CD8-positive, alpha-beta memory T cell (primary cell): ENCODE results near the gene MICB. TPM values are rescaled to one million over a fixed set of nuclear protein-coding genes. Genes with fewer than 3 reads are reported as not detected.

Experiments used
- CTCF ChIA-PET: fragments of 350-600 bp; sonication (Branson Sonifier 250); formaldehyde crosslinking; loops from one replicate; lab custom pipeline; 2021; ENCODE audit warnings: antibody characterized with exemption; lab: Charles Lee
- POLR2A ChIA-PET: fragments of 350-600 bp; sonication (Branson Sonifier 250); formaldehyde crosslinking; loops from one replicate; lab custom pipeline; 2021; ENCODE audit warnings: antibody characterized with exemption; lab: Charles Lee
- DNase-seq, 5 donors: peaks; one replicate each; pipeline versions ENCODE4 v3.0.0 to v3.0.0-alpha.2; 2020 to 2022; ENCODE audit warnings: mixed read lengths in 1 of 5
- H3K27ac ChIP-seq: one replicate; pipeline ENCODE4 v1.7.0; 2013; ENCODE audit warnings: low read depth, mild to moderate bottlenecking, low read length, moderate library complexity
- H3K27me3 ChIP-seq: 2 replicates; pipeline ENCODE4 v1.7.0; 2013; ENCODE audit warnings: low read length, mild to moderate bottlenecking; ENCODE audit not compliant: insufficient read depth, poor library complexity, severe bottlenecking
- H3K36me3 ChIP-seq: 2 replicates; pipeline ENCODE4 v1.7.0; 2013; ENCODE audit warnings: mild to moderate bottlenecking, low read length, moderate library complexity; ENCODE audit not compliant: insufficient read depth
- H3K4me1 ChIP-seq: 2 replicates; pipeline ENCODE4 v1.7.0; 2013; ENCODE audit warnings: mild to moderate bottlenecking, low read length, moderate library complexity; ENCODE audit not compliant: insufficient read depth
- H3K4me3 ChIP-seq: 2 replicates; pipeline ENCODE4 v1.7.0; 2013; ENCODE audit warnings: mild to moderate bottlenecking, low read length
- H3K9me3 ChIP-seq: 2 replicates; pipeline ENCODE4 v1.7.0; 2013; ENCODE audit warnings: mild to moderate bottlenecking, low read length
- H3K27ac Mint-ChIP-seq, 8 donors: one replicate each; pipeline ENCODE4 v1.8.0; 2020 to 2021; ENCODE audit warnings: mixed read lengths in 8 of 8, mild to moderate bottlenecking in 6 of 8, inconsistent platforms in 3 of 8, moderate library complexity in 3 of 8
- H3K27me3 Mint-ChIP-seq, 2 donors: one replicate each; pipeline ENCODE4 v1.8.0; 2020 to 2021; ENCODE audit warnings: mixed read lengths in 2 of 2, mild to moderate bottlenecking in 1 of 2, moderate library complexity in 1 of 2
- H3K36me3 Mint-ChIP-seq, 3 donors: one replicate each; pipeline ENCODE4 v1.8.0; 2020 to 2021; ENCODE audit warnings: mixed read lengths in 3 of 3, inconsistent platforms in 1 of 3, mild to moderate bottlenecking in 1 of 3
- H3K4me1 Mint-ChIP-seq, 3 donors: one replicate each; pipeline ENCODE4 v1.8.0; 2020 to 2021; ENCODE audit warnings: mixed read lengths in 3 of 3, inconsistent platforms in 1 of 3, mild to moderate bottlenecking in 1 of 3
- H3K4me3 Mint-ChIP-seq, 7 donors: one replicate each; pipeline ENCODE4 v1.8.0; 2020 to 2021; ENCODE audit warnings: mixed read lengths in 7 of 7, mild to moderate bottlenecking in 6 of 7, moderate library complexity in 4 of 7, inconsistent platforms in 2 of 7
- H3K9me3 Mint-ChIP-seq, 5 donors: one replicate each; pipeline ENCODE4 v1.8.0; 2020 to 2022; ENCODE audit warnings: mixed read lengths in 5 of 5, mild to moderate bottlenecking in 3 of 5, moderate library complexity in 2 of 5, inconsistent platforms in 1 of 5
- polyA plus RNA-seq: library from polyadenylated mRNA; unstranded; fragments of 300-500 nt; fragmentation: Illumina TruSeq; gene quantifications from one replicate; pipeline ENCODE4 v1.2.3, GENCODE V29; 2021
- total RNA-seq, 2 experiments: library from RNA; stranded (reverse); gene quantifications; one replicate each; pipeline ENCODE4 v1.2.3, GENCODE V29; 2021

Gene MICB
- total and polyA plus RNA-seq, 3 experiments from 2014 or later = 12.0 to 22.3 (median 21.9) TPM

GRCh38 chr6:31538805-31539400, 41.0 kb downstream of the MICB start:
- no peaks in the 10 kb centered on the region for H3K27me3 ChIP-seq
- H3K27ac ChIP-seq = no peak overlapping the region
- ChIA-PET CTCF (interaction anchor here (0.7 to 16.4 kb wide), 5 partner anchors 10 to 291 kb away, joined by 3 to 504 read pairs (median 3); partner anchors contain the start of gene NCR3), POLR2A (interaction anchor here (0.5 to 3.6 kb wide), 2 partner anchors 40 to 44 kb away, joined by 8 to 28 read pairs; no protein-coding TSS in a partner anchor)
- peaks cover 59 to 76% (median 61%) of the 10 kb centered on the region in 3 donors for H3K4me1 Mint-ChIP-seq
- peaks cover 47% of the 10 kb centered on the region for H3K36me3 ChIP-seq
- H3K36me3 Mint-ChIP-seq = peaks cover 18 to 73% (median 36%) of the 10 kb centered on the region in 3 donors
- H3K27me3 Mint-ChIP-seq = no peaks in the 10 kb centered on the region
- H3K4me3 ChIP-seq = no peak overlapping the region
- DNase-seq = no peak
- H3K4me3 Mint-ChIP-seq = peak overlapping the region; percentile 96 to 99 (median 98)
- no peaks in the 10 kb centered on the region for H3K9me3 ChIP-seq
- peak overlapping the region; percentile 74 to 100 (median 99) for H3K27ac Mint-ChIP-seq
- H3K4me1 ChIP-seq = peaks cover 45% of the 10 kb centered on the region
- no peaks in the 10 kb centered on the region for H3K9me3 Mint-ChIP-seq

- Histone ChIP-seq H3K4me1 (peaks cover 45% of the 10 kb centered on the region), H3K4me3 (peak overlapping the region; percentile 100), H3K27ac (peak overlapping the region; percentile 100), H3K27me3 (no peaks in the 10 kb centered on the region), H3K9me3 (no peaks in the 10 kb centered on the region), H3K36me3 (peaks cover 30% of the 10 kb centered on the region)
- Mint-ChIP-seq H3K9me3 (no peaks in the 10 kb centered on the region), H3K36me3 (peaks cover 17 to 56% (median 32%) of the 10 kb centered on the region in 3 donors), H3K4me1 (peaks cover 62 to 65% (median 62%) of the 10 kb centered on the region in 3 donors), H3K27ac (peak overlapping the region; percentile 94 to 100 (median 99)), H3K4me3 (peak overlapping the region; percentile 96 to 99 (median 98)), H3K27me3 (no peaks in the 10 kb centered on the region)
- ChIA-PET POLR2A (interaction anchor here (0.5 to 3.6 kb wide), 18 partner anchors 11 to 357 kb away, joined by 3 to 28 read pairs (median 5); partner anchors contain the start of genes C6orf47, EHMT2, MCCD1 and MICB), CTCF (interaction anchor here (1.3 to 32.2 kb wide), 7 partner anchors 10 to 80 kb away, joined by 3 to 576 read pairs (median 23); partner anchors contain the start of genes LST1, LTB, MCCD1 and NCR3)
- DNase-seq = no peak
These were observed 42.7 kb downstream of the MICB start for GRCh38 chr6:31540640-31541039.

- H3K36me3 ChIP-seq = peaks cover 25% of the 10 kb centered on the region
- H3K27me3 Mint-ChIP-seq = no peaks in the 10 kb centered on the region
- H3K27me3 ChIP-seq = no peaks in the 10 kb centered on the region
- H3K9me3 Mint-ChIP-seq = no peaks in the 10 kb centered on the region
- no peaks in the 10 kb centered on the region for H3K9me3 ChIP-seq
- H3K27ac ChIP-seq = peak overlapping the region; percentile 100
- H3K36me3 Mint-ChIP-seq = peaks cover 12 to 51% (median 27%) of the 10 kb centered on the region in 3 donors
- ChIA-PET POLR2A (interaction anchor here (0.5 to 3.6 kb wide), 28 partner anchors 10 to 895 kb away, joined by 3 to 28 read pairs (median 5); partner anchors contain the start of genes C6orf47, EHMT2, GPANK1 and MCCD1), CTCF (interaction anchor here (1.1 to 32.2 kb wide), 10 partner anchors 10 to 80 kb away, joined by 3 to 576 read pairs (median 6); partner anchors contain the start of genes LST1, LTB, MCCD1 and MICB)
- H3K27ac Mint-ChIP-seq = peak overlapping the region; percentile 99 to 100 (median 99)
- peaks cover 58 to 63% (median 62%) of the 10 kb centered on the region in 3 donors for H3K4me1 Mint-ChIP-seq
- H3K4me3 ChIP-seq = peak overlapping the region; percentile 100
- peaks cover 42% of the 10 kb centered on the region for H3K4me1 ChIP-seq
- peak overlapping the region; percentile 96 to 99 (median 98) for H3K4me3 Mint-ChIP-seq
- DNase-seq = peak; percentile 60 to 87 (median 79)
These were observed 43.2 kb downstream of the MICB start for GRCh38 chr6:31541059-31541657.

DNA sequence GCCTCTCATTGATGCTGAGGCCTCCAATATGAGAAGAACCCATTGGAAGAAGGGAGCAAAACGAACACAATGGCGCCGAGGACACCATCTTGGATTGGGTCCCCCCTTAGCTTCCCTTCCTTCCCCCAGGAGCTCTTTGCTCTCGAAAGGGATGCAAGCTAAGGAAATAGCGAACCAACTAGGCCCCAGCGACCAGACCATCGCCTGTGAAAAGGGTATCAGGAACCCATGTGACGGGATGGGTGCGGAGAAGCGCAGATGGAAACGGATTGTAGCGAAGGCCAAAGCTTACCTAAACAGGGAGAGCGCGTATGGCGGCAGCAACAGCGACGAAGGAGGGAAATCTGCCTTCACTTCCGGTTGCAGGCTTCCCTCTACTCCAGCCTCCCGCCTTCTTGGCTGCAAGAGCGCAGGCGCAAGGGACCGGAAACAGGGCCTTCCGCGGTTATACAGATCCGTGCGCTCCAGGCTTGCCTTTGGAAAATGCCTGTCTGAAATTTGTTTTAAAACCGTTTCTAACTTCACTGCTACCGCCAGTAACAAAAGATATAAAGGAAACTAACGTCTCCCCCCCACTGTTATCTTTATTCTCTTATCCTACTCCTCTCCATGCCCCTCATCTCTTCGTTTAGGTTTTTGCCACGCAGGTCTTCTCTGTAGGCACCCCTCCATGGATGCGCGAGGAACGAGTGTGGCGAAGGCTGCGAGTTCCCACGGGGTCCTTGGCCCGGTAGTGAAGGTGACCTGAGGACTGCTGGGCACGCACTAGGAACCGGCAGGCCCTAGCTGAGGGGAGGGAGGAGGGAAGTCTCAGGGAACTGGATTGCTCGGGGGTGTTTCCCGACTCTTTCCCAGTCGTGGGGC, 43.9 kb downstream of the MICB start, which contains the start of gene DDX39B:
Gene DDX39B (minus strand): TSS at position 346 of the 864 bp plus-strand sequence. CDS start 1,471 bp downstream, outside the sequence.
- Histone ChIP-seq H3K4me3 (peak within 1 kb of the TSS; percentile 100), H3K27ac (peak within 1 kb of the TSS; percentile 100), H3K9me3 (no peaks in the 10 kb centered on the region), H3K27me3 (no peaks in the 10 kb centered on the region), H3K4me1 (peaks cover 49% of the 10 kb centered on the region), H3K36me3 (peaks cover 18% of the 10 kb centered on the region)
- no peaks in the 10 kb centered on the region for H3K27me3 Mint-ChIP-seq
- peaks cover 59 to 61% (median 61%) of the 10 kb centered on the region in 3 donors for H3K4me1 Mint-ChIP-seq
- H3K4me3 Mint-ChIP-seq = peak within 1 kb of the TSS; percentile 96 to 99 (median 98)
- H3K9me3 Mint-ChIP-seq = no peaks in the 10 kb centered on the region
- H3K27ac Mint-ChIP-seq = peak within 1 kb of the TSS; percentile 99 to 100 (median 99)
- ChIA-PET CTCF (interaction anchor here (1.1 to 32.2 kb wide), 10 partner anchors 9 to 79 kb away, joined by 3 to 576 read pairs (median 6); partner anchors contain the start of genes LST1, LTB, MCCD1 and MICB), POLR2A (interaction anchor here (0.6 to 3.6 kb wide), 22 partner anchors 9 to 356 kb away, joined by 3 to 28 read pairs (median 5); partner anchors contain the start of genes C6orf47, EHMT2, GPANK1 and MCCD1)
- H3K36me3 Mint-ChIP-seq = peaks cover 9 to 43% (median 22%) of the 10 kb centered on the region in 3 donors
- peak; percentile 90 to 97 (median 94) for DNase-seq

GRCh38 chr6:31543639-31544038, 45.7 kb downstream of the MICB start:
- Histone ChIP-seq H3K4me1 (peaks cover 53% of the 10 kb centered on the region), H3K4me3 (no peak overlapping the region), H3K9me3 (no peaks in the 10 kb centered on the region), H3K27ac (no peak overlapping the region), H3K27me3 (no peaks in the 10 kb centered on the region), H3K36me3 (peaks cover 11% of the 10 kb centered on the region)
- H3K36me3 Mint-ChIP-seq = peaks cover 9 to 32% (median 19%) of the 10 kb centered on the region in 3 donors
- H3K4me1 Mint-ChIP-seq = peaks cover 63 to 68% (median 67%) of the 10 kb centered on the region in 3 donors
- no peaks in the 10 kb centered on the region for H3K27me3 Mint-ChIP-seq
- H3K9me3 Mint-ChIP-seq = no peaks in the 10 kb centered on the region
- H3K27ac Mint-ChIP-seq = peak overlapping the region in 2 of 8 donors; percentile 99
- POLR2A ChIA-PET = interaction anchor here (0.6 kb wide), 1 partner anchor 9 kb away, joined by 8 read pairs; no protein-coding TSS in a partner anchor
- H3K4me3 Mint-ChIP-seq = no peak overlapping the region
- DNase-seq = no peak
- CTCF ChIA-PET = interaction anchor here (16.4 to 32.2 kb wide), 2 partner anchors 39 to 55 kb away, joined by 504 to 576 read pairs; partner anchors contain the start of genes LST1, LTB, NCR3 and TNF

DNA sequence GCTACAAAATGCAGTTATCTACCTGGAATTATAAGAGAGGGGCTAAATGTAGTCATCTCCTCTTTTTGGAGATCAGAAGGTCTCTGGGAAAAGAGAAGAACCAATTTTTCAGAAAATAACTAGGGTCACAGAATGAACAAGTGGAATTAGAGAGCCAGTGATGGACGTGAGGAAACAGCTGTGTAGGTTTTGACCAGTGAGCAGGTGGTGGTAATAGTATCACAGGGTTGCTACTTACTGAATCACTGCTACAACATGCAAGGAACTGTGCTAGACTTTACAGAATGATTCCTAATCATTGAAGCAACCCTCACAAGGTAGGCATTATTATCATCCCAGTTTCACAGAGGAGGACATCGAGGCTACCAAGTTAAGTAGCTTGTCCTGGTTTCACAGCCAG, 46.7 kb downstream of the MICB start:
- Histone ChIP-seq H3K4me3 (no peak overlapping the region), H3K4me1 (peaks cover 43% of the 10 kb centered on the region), H3K27me3 (no peaks in the 10 kb centered on the region), H3K27ac (no peak overlapping the region), H3K9me3 (no peaks in the 10 kb centered on the region), H3K36me3 (peaks cover under 1% of the 10 kb centered on the region)
- Mint-ChIP-seq H3K27ac (peak overlapping the region in 1 of 8 donors; percentile 68), H3K4me1 (peaks cover 53 to 63% (median 61%) of the 10 kb centered on the region in 3 donors), H3K36me3 (peaks cover 6 to 24% (median 11%) of the 10 kb centered on the region in 3 donors), H3K27me3 (no peaks in the 10 kb centered on the region), H3K4me3 (peak overlapping the region in 3 of 7 donors; percentile 24 to 31 (median 28)), H3K9me3 (no peaks in the 10 kb centered on the region)
- ChIA-PET POLR2A (no interaction called here), CTCF (interaction anchor here (1.0 to 32.2 kb wide), 3 partner anchors 37 to 54 kb away, joined by 6 to 576 read pairs (median 504); partner anchors contain the start of genes LST1, LTB, NCR3 and TNF)
- no peak for DNase-seq
